Common myeloid progenitor, CD34-positive (primary cell): ENCODE measurements around the gene ARHGAP15.

Experiments
- CTCF ChIA-PET: fragments of 350-600 bp; sonication (Branson Sonifier 250); formaldehyde crosslinking; loops from one replicate; lab custom pipeline; 2021; ENCODE audit warnings: antibody characterized with exemption; lab: Charles Lee
- POLR2A ChIA-PET: fragments of 350-600 bp; sonication (Branson Sonifier 250); formaldehyde crosslinking; loops from one replicate; lab custom pipeline; 2021; ENCODE audit warnings: antibody characterized with exemption; lab: Charles Lee
- DNase-seq, 3 donors: peaks; one replicate each; pipeline versions ENCODE4 v3.0.0 to v3.0.0-alpha.2; 2013
- H3K27ac ChIP-seq, 2 experiments: 1 replicate in 1 of 2; 2 replicates in 1 of 2; pipeline ENCODE4 v1.7.0; 2013; ENCODE audit warnings: inconsistent platforms in 2 of 2, low read length in 2 of 2, mild to moderate bottlenecking in 2 of 2, low read depth in 1 of 2, moderate library complexity in 1 of 2; ENCODE audit not compliant: severe bottlenecking in 2 of 2, insufficient read depth in 1 of 2, poor library complexity in 1 of 2
- H3K27me3 ChIP-seq, 5 experiments: replicated peaks in 2 of 5; 1 replicate in 3 of 5; 2 replicates in 2 of 5; pipeline versions ENCODE4 v1.6.1 to v1.7.0; 2013; ENCODE audit warnings: low read length in 4 of 5, mild to moderate bottlenecking in 2 of 5, moderate library complexity in 2 of 5, inconsistent platforms in 1 of 5; ENCODE audit not compliant: insufficient read depth in 5 of 5, control insufficient read depth in 4 of 5
- H3K36me3 ChIP-seq, 4 experiments: 1 replicate in 2 of 4; 2 replicates in 2 of 4; pipeline versions ENCODE4 v1.6.1 to v1.7.0; 2013; ENCODE audit warnings: low read length in 3 of 4, control low read depth in 1 of 4, mild to moderate bottlenecking in 1 of 4; ENCODE audit not compliant: control insufficient read depth in 4 of 4, insufficient read depth in 4 of 4
- H3K4me1 ChIP-seq, 4 experiments: 1 replicate in 3 of 4; 2 replicates in 1 of 4; pipeline versions ENCODE4 v1.6.1 to v1.7.1; 2013; ENCODE audit warnings: low read length in 3 of 4, mild to moderate bottlenecking in 3 of 4, control low read depth in 1 of 4, inconsistent platforms in 1 of 4, moderate library complexity in 1 of 4; ENCODE audit not compliant: control insufficient read depth in 4 of 4, insufficient read depth in 4 of 4; ENCODE audit errors: control extremely low read depth in 1 of 4
- H3K4me3 ChIP-seq, 7 experiments: 1 replicate in 4 of 7; 2 replicates in 3 of 7; pipeline versions ENCODE4 v1.5.1 to v1.7.0; 2013; ENCODE audit warnings: mild to moderate bottlenecking in 7 of 7, low read length in 6 of 7, moderate library complexity in 6 of 7, inconsistent platforms in 2 of 7, low read depth in 2 of 7, control low read depth in 1 of 7; ENCODE audit not compliant: insufficient read depth in 4 of 7, control insufficient read depth in 1 of 7; ENCODE audit errors: extremely low read depth in 1 of 7
- H3K9me3 ChIP-seq, 5 experiments: 1 replicate in 4 of 5; 2 replicates in 1 of 5; pipeline versions ENCODE4 v1.6.1 to v1.7.1; 2013; ENCODE audit warnings: low read length in 4 of 5, mild to moderate bottlenecking in 2 of 5, inconsistent platforms in 1 of 5, low read depth in 1 of 5, moderate library complexity in 1 of 5; ENCODE audit not compliant: control insufficient read depth in 4 of 5, insufficient read depth in 2 of 5; ENCODE audit errors: control extremely low read depth in 1 of 5
- WGBS: methylation state at CpG from one replicate; pipeline ENCODE4 v1.1.5; 2013; ENCODE audit not compliant: insufficient coverage; 5-methylcytosine and 5-hydroxymethylcytosine counted together

Gene ARHGAP15

GRCh38 chr2:143706354-143706753 is 577.1 kb downstream of the ARHGAP15 start:
- WGBS, result no CpG with 5 or more reads among the region's 3 CpGs
- no peak for DNase-seq
- Histone ChIP-seq H3K27me3 (no peaks in the 10 kb centered on the region), H3K36me3 (peaks cover 4 to 75% (median 47%) of the 10 kb centered on the region in 4 experiments), H3K4me1 (no peaks in the 10 kb centered on the region), H3K27ac (no peak overlapping the region), H3K4me3 (no peak overlapping the region), H3K9me3 (peaks cover 0 to 16% (median 3%) of the 10 kb centered on the region in 5 experiments)
- ChIA-PET POLR2A (no interaction called here), CTCF (no interaction called here)

DNA sequence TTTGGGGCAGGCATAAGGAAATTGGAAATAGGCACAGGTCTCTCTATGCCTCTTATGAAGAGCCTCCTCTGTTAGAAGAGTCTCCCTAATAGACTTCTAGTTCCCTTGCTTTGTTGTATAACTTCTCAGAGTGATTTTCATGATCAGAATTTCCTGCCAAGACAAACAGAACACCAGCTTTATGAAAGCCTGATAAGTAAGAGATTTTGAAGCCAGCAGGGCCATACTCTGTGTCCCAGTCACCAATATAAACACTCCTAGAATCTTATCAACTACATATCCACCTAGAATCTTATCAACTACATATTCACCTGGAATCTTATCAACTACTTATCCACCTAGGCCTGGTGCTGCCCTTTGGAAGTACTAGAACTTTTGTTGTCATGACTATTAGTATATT is 579.5 kb downstream of the ARHGAP15 start:
- H3K27ac ChIP-seq, result no peak overlapping the region
- no peak for DNase-seq
- no peaks in the 10 kb centered on the region for H3K4me1 ChIP-seq
- H3K36me3 ChIP-seq, result peaks cover 8 to 83% (median 52%) of the 10 kb centered on the region in 4 experiments
- ChIA-PET CTCF (interaction anchor here (1.5 kb wide), 1 partner anchor 8 kb away, joined by 4 read pairs; no protein-coding TSS in a partner anchor), POLR2A (no interaction called here)
- peaks cover 3 to 24% (median 11%) of the 10 kb centered on the region in 5 experiments for H3K9me3 ChIP-seq
- no peak overlapping the region for H3K4me3 ChIP-seq
- no peaks in the 10 kb centered on the region for H3K27me3 ChIP-seq

GRCh38 chr2:143710196-143710595 is 581.0 kb downstream of the ARHGAP15 start:
- POLR2A ChIA-PET, result no interaction called here
- Histone ChIP-seq H3K27ac (no peak overlapping the region), H3K36me3 (peaks cover 8 to 74% (median 42%) of the 10 kb centered on the region in 4 experiments), H3K4me1 (no peaks in the 10 kb centered on the region), H3K27me3 (no peaks in the 10 kb centered on the region), H3K4me3 (no peak overlapping the region), H3K9me3 (peaks cover 3 to 29% (median 11%) of the 10 kb centered on the region in 5 experiments)
- DNase-seq, result no peak
- WGBS, result no CpG with 5 or more reads among the region's 4 CpGs
- CTCF ChIA-PET, result interaction anchor here (1.5 kb wide), 1 partner anchor 10 kb away, joined by 4 read pairs; no protein-coding TSS in a partner anchor

DNA sequence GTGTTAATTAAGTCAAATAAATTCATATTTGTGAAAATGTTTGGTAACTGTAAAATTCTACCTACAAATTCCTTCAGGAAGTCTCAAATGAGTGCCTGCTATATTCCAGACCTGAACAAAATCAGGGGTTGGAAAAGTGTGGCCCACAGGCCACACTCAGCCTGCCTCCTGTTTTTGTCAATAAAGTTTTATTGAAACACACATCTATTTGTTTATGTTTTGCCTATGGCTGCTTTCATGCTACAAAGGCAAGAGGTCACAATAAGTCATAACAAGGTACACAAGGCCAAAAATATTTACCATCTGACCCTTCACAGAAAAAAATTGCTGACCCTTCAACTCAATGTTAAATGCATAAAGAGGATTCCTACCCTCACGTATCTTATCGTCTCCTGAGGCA is 581.7 kb downstream of the ARHGAP15 start:
- DNase-seq, result no peak
- WGBS, result no CpG with 5 or more reads among the region's 2 CpGs
- H3K27ac ChIP-seq, result no peak overlapping the region
- H3K4me3 ChIP-seq, result no peak overlapping the region
- ChIA-PET POLR2A (no interaction called here), CTCF (no interaction called here)
- H3K9me3 ChIP-seq, result peaks cover 3 to 29% (median 11%) of the 10 kb centered on the region in 5 experiments
- H3K27me3 ChIP-seq, result no peaks in the 10 kb centered on the region
- H3K36me3 ChIP-seq, result peaks cover 8 to 67% (median 40%) of the 10 kb centered on the region in 4 experiments
- H3K4me1 ChIP-seq, result peaks cover 0 to 1% (median under 1%) of the 10 kb centered on the region in 4 experiments

DNA sequence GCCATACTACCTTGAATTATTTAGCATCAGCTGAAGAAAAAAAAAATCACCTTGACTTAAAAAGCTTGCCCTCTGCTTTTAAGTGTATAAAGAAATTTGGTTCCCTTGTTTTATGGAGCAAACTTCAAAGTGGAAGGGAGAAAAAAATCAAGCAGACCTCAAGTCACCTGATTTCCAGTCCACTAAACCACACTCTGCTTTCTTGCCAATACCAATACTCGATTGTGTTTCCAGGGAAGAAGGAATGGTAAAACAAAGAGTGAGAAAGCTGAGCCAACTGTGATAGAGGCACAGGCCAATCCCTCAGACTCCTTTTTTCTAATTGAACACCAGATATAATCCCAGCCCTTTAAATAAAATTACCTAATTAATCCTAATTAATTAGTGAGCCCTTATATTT is 587.3 kb downstream of the ARHGAP15 start:
- H3K4me3 ChIP-seq, result no peak overlapping the region
- H3K9me3 ChIP-seq, result peaks cover 0 to 16% (median 4%) of the 10 kb centered on the region in 5 experiments
- 0% methylated on average over 1 of the region's 1 CpG for WGBS
- peaks cover 0 to 21% (median 15%) of the 10 kb centered on the region in 4 experiments for H3K4me1 ChIP-seq
- ChIA-PET POLR2A (no interaction called here), CTCF (interaction anchor here (1.2 kb wide), 1 partner anchor 17 kb away, joined by 3 read pairs; no protein-coding TSS in a partner anchor)
- no peak overlapping the region for H3K27ac ChIP-seq
- H3K27me3 ChIP-seq, result no peaks in the 10 kb centered on the region
- DNase-seq, result peak in 1 of 3 donors; percentile 23
- H3K36me3 ChIP-seq, result peaks cover 8 to 26% (median 19%) of the 10 kb centered on the region in 4 experiments

DNA sequence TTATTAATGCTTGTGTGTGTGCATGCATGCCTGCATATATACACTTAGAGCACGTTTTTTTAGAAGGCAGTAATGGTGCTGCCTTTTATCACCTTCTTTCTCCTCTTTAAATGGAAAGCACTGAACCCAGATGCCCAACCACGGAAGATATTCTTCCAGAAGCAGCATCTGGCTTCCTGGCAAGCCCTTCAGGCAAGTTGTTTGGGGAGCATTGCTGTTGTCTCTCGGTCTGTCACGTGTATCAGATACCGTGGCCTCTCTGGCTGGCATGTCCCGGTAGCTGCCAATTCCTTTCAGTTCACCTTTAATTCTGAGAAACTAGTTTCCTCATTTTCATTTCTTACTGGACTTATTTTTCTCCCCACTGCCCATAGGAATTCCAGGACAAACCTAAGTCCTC is 587.8 kb downstream of the ARHGAP15 start:
- peaks cover 0 to 21% (median 15%) of the 10 kb centered on the region in 4 experiments for H3K4me1 ChIP-seq
- WGBS, result 58% methylated on average over 5 of the region's 6 CpGs
- no peaks in the 10 kb centered on the region for H3K27me3 ChIP-seq
- CTCF ChIA-PET, result interaction anchor here (1.5 kb wide), 1 partner anchor 16 kb away, joined by 3 read pairs; no protein-coding TSS in a partner anchor
- DNase-seq, result peak in 1 of 3 donors; percentile 35
- H3K4me3 ChIP-seq, result peak overlapping the region in 2 of 7 experiments; percentile 18 to 28
- POLR2A ChIA-PET, result no interaction called here
- peak overlapping the region in 1 of 2 experiments; percentile 11 for H3K27ac ChIP-seq
- H3K36me3 ChIP-seq, result peaks cover 3 to 20% (median 16%) of the 10 kb centered on the region in 4 experiments
- peaks cover 0 to 10% (median 4%) of the 10 kb centered on the region in 5 experiments for H3K9me3 ChIP-seq

DNA sequence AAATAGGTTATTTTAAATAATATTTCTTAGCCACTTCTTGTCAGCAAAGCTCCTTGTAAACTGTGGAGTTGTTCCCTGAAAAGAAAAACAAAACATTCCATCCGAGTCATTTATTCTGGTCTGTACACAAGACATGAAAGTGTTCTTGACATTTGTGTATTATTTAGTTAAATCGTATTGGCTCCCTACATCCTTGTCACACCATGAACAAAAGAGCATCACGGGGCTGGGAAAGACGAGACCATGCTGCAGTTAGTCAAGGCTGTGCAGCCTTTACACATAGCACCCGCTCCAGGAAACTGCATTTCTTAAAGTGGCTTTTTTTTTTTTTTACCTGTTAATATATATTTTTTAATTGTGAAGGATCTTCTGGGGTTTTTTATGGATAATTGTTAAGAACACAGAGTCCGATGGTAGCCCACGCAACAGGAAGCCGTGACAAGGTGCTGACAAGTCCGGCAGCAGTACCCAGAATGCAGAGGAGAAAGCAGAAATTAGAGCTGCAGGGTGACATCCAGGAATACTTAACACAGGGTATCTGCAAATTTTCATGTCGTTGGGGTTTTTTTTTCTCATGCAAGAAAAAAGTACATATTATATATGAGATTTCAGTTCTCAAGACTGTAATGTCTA is 588.4 kb downstream of the ARHGAP15 start:
- DNase-seq, result peak in 1 of 3 donors; percentile 29
- Histone ChIP-seq H3K4me3 (no peak overlapping the region), H3K27ac (peak overlapping the region in 1 of 2 experiments; percentile 11), H3K36me3 (peaks cover 4 to 19% (median 10%) of the 10 kb centered on the region in 4 experiments), H3K27me3 (no peaks in the 10 kb centered on the region), H3K9me3 (peaks cover 0 to 5% (median 4%) of the 10 kb centered on the region in 5 experiments), H3K4me1 (peaks cover 0 to 21% (median 15%) of the 10 kb centered on the region in 4 experiments)
- 53% methylated on average over 4 of the region's 10 CpGs for WGBS
- CTCF ChIA-PET, result interaction anchor here (1.5 kb wide), 1 partner anchor 17 kb away, joined by 3 read pairs; no protein-coding TSS in a partner anchor
- POLR2A ChIA-PET, result interaction anchor here (0.6 kb wide), 1 partner anchor 1148 kb away, joined by 4 read pairs; no protein-coding TSS in a partner anchor
